ENCODE data around the gene MARCHF2.

DNA sequence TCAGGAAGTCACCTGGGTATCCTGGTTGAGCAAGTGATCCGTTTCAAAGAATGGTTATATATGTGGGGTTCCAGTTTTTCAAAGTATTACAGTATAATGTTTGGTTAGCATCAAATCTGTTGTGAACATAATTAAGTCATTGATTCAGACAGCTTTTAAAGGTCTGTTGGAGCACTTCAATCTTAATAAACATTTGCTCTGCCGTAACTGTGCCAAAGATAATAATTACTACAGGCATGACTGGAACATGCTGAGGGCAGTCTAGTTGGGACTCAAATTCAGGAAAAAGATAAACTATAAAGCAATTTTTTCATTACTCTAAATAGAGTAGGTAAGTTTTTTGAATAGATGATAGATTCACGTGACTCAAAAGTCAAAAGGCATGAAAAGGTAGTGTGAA, 55.0 kb downstream of the MARCHF2 start:
- TF ChIP-seq, protein P1, sequence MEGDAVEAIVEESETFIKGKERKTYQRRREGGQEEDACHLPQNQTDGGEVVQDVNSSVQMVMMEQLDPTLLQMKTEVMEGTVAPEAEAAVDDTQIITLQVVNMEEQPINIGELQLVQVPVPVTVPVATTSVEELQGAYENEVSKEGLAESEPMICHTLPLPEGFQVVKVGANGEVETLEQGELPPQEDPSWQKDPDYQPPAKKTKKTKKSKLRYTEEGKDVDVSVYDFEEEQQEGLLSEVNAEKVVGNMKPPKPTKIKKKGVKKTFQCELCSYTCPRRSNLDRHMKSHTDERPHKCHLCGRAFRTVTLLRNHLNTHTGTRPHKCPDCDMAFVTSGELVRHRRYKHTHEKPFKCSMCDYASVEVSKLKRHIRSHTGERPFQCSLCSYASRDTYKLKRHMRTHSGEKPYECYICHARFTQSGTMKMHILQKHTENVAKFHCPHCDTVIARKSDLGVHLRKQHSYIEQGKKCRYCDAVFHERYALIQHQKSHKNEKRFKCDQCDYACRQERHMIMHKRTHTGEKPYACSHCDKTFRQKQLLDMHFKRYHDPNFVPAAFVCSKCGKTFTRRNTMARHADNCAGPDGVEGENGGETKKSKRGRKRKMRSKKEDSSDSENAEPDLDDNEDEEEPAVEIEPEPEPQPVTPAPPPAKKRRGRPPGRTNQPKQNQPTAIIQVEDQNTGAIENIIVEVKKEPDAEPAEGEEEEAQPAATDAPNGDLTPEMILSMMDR (conservative IDR thresholded peaks at IDR 0.05; ENCODE audit: low read depth, low read length) = no peak
- no peak for TF ChIP-seq EZH2 (IDR thresholded peaks at IDR 0.05; ENCODE audit: low read length, unreplicated experiment)

All from PC-3 (cell line).